ENCODE results near the gene TPK1. TPM values are rescaled to one million over a fixed set of nuclear protein-coding genes. Genes with fewer than 3 reads are reported as not detected.

Gene TPK1
- total RNA-seq, 1 donor from 2014 or later = 20.0 TPM

- Mint-ChIP-seq H3K36me3 (ENCODE audit: low read depth) (peaks cover 30% of the 10 kb centered on the region), H3K27me3 (no peaks in the 10 kb centered on the region), H3K9me3 (peaks cover 7% of the 10 kb centered on the region), H3K4me1 (no peaks in the 10 kb centered on the region), H3K27ac (no peak overlapping the region), H3K4me3 (no peak overlapping the region)
- no peak for ATAC-seq (ENCODE audit: low read depth)
- intact Hi-C loops (cut with micrococcal nuclease) = no loop called here
- no peak for DNase-seq
- CTCF ChIA-PET = no interaction called here
- POLR2A ChIA-PET = no interaction called here
- no peak for TF ChIP-seq CTCF (IDR thresholded peaks at IDR 0.05)
These were observed 304.7 kb downstream of the TPK1 start for GRCh38 chr7:144531181-144531580.

DNA sequence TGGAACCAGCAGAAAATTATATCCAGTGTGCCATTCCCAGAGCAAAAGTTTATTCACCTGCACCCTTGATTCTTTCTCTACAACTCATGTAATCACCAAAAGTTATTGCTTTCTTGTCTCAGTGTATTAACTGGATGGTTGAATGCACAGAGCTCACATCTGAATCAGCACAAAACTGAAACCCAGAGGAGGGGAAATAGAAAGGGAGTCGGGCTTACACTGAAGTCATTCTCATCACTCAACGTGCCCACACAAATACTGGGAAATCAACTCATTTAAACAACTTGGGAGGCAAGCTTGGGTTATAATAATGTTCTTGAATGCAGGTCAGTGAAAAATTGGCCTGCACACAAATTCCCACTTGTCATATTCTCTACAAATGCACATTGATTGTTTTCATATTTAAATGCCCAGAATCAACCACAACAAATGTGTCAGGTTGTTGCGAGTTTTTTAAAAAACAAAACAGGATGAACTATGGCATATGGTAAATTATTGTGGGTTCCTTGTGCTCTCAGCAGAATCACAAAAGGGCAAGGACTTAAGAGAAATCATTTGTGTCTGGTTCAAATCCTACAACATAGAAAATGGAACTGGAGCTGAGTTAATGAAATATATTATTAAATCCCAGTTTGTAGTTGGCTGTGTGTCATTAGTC, 306.5 kb downstream of the TPK1 start:
- H3K4me1 Mint-ChIP-seq = no peaks in the 10 kb centered on the region
- ATAC-seq (ENCODE audit: low read depth) = no peak
- peaks cover 5% of the 10 kb centered on the region for H3K9me3 Mint-ChIP-seq
- TF ChIP-seq CTCF (IDR thresholded peaks at IDR 0.05) = no peak
- H3K27me3 Mint-ChIP-seq = no peaks in the 10 kb centered on the region
- no peak overlapping the region for H3K27ac Mint-ChIP-seq
- H3K36me3 Mint-ChIP-seq (ENCODE audit: low read depth) = peaks cover 22% of the 10 kb centered on the region
- intact Hi-C loops (cut with micrococcal nuclease) = no loop called here
- H3K4me3 Mint-ChIP-seq = no peak overlapping the region
- POLR2A ChIA-PET = no interaction called here
- no peak for DNase-seq
- CTCF ChIA-PET = no interaction called here

DNA sequence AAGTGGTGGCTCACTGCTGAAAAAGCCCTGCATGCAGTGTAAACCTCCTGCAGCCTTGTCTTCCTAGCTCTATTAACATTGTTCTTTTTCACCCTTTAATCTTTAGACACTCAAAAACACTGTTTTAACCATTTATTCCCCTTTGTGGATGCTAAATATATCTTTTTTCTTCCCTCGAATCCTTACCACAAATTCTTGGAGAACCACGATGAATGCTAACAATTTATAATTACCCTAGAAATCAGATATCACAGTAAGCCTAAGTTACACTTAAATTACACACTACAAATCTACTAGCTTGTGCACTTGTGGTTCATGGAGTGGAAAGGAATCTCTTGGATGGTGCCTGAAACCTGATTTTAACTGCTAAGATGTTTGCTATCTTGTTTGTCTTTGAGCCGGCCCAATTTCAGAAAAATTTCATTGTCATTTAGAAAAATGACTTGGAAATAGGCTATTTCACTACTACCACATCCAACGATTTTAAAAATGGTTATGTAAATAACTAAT, 307.3 kb downstream of the TPK1 start:
- Mint-ChIP-seq H3K9me3 (peaks cover 5% of the 10 kb centered on the region), H3K27ac (no peak overlapping the region), H3K27me3 (no peaks in the 10 kb centered on the region), H3K36me3 (ENCODE audit: low read depth) (peaks cover 17% of the 10 kb centered on the region), H3K4me1 (no peaks in the 10 kb centered on the region), H3K4me3 (no peak overlapping the region)
- POLR2A ChIA-PET = no interaction called here
- TF ChIP-seq CTCF (IDR thresholded peaks at IDR 0.05) = no peak
- intact Hi-C loops (cut with micrococcal nuclease) = no loop called here
- CTCF ChIA-PET = no interaction called here
- ATAC-seq (ENCODE audit: low read depth) = no peak
- DNase-seq = no peak

GRCh38 chr7:144527051-144527471, 308.8 kb downstream of the TPK1 start:
- Mint-ChIP-seq H3K9me3 (no peaks in the 10 kb centered on the region), H3K4me3 (no peak overlapping the region), H3K27ac (no peak overlapping the region), H3K36me3 (ENCODE audit: low read depth) (peaks cover 13% of the 10 kb centered on the region), H3K4me1 (no peaks in the 10 kb centered on the region), H3K27me3 (no peaks in the 10 kb centered on the region)
- POLR2A ChIA-PET = no interaction called here
- no peak for ATAC-seq (ENCODE audit: low read depth)
- DNase-seq = no peak
- CTCF ChIA-PET = no interaction called here
- TF ChIP-seq CTCF (IDR thresholded peaks at IDR 0.05) = no peak
- intact Hi-C loops (cut with micrococcal nuclease) = no loop called here

- DNase-seq = no peak
- ChIA-PET CTCF (no interaction called here), POLR2A (no interaction called here)
- Mint-ChIP-seq H3K27me3 (no peaks in the 10 kb centered on the region), H3K4me3 (no peak overlapping the region), H3K36me3 (ENCODE audit: low read depth) (peaks cover 6% of the 10 kb centered on the region), H3K4me1 (no peaks in the 10 kb centered on the region), H3K27ac (no peak overlapping the region), H3K9me3 (no peaks in the 10 kb centered on the region)
- no peak for ATAC-seq (ENCODE audit: low read depth)
- intact Hi-C loops (cut with micrococcal nuclease) = no loop called here
- no peak for TF ChIP-seq CTCF (IDR thresholded peaks at IDR 0.05)
These were observed 309.9 kb downstream of the TPK1 start for GRCh38 chr7:144525956-144526355.
